ENCODE results near the gene BSND. TPM values are rescaled to one million over a fixed set of nuclear protein-coding genes. Genes with fewer than 3 reads are reported as not detected.
A peak's percentile ranks its signal among the peaks of the same experiment; 100 is the strongest.
"Not testable (repeated sequence)": the region's sequence is repeated elsewhere in the genome, so short reads cannot be mapped to it uniquely, and the experiment has no call there.

BSND gene
- total RNA-seq, 1 donor from 2014 or later, result not detected

GRCh38 chr1:55015731-55016620, 17.2 kb downstream of the BSND start:
- DNase-seq (ENCODE audit: low spot score), result no peak

- DNase-seq (ENCODE audit: low spot score), result no peak
Observed at GRCh38 chr1:55018395-55018794, 19.7 kb downstream of the BSND start.

DNA sequence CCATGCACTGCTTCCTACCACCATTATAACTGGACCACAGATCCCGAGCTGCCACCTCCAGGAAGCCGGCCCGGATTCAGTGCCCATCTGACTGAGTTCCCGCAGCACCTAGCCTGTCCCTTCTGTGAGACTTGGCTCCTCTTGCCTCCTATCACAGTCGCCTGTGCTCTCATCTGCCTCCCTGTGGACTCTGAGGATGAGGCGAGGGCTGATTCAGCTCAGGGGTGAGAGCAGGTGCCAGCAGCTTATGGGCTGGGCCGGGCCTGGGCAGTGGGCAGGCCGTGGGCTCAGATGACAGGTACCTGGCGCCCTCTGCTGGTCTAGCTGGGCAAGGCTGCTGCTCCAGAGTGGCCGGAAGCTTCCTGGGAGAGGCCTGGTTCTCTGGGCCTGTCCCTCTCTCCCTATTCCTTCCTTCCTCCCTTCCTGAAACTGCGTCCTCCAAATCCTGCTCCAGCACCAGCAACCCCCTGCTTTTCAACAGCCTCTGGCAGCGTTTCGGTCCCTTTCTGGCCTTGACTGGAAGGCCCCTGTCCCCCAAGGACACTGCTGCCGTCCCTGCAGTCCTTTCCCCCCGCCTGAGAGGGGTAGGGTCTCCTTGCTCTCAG, 23.3 kb downstream of the BSND start:
- peak; percentile 85 for DNase-seq (ENCODE audit: low spot score)

DNA sequence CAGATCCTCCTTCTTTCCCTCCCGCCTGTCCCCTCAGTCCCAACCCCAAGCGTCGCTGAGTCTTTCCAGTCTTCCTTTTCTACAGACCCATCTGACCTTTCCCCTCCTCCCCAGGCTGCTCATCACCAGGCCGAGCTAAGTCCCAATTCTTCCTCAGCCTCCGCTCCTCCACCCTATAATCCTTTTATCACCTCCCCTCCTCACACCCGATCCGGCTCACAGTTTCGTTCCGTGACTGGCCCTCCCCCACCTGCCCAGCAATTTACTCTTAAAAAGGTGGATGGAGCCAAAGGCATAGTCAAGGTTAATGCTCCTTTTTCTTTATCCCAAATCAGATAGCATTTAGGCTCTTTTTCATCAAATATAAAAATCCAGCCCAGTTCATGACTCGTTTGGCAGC, 25.4 kb downstream of the BSND start:
- DNase-seq (ENCODE audit: low spot score), result not testable (repeated sequence)

DNA sequence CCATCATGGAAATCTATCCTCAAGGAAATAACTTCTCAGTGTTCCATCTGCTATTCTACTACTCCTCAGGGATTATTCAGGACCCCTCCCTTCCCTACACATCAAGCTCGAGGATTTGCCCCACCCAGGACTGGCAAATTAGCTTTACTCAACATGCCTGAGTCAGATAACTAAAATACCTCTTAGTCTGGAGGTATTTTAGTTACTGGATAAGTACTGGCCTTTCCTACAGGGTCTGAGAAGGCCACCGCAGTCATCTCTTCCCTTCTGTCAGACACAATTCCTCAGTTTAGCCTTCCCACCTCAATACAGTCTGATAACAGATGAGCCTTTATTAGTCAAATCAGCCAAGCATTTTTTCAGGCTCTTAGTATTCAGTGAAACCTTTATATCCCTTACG, 27.9 kb downstream of the BSND start:
- DNase-seq (ENCODE audit: low spot score), result not testable (repeated sequence)

DNA sequence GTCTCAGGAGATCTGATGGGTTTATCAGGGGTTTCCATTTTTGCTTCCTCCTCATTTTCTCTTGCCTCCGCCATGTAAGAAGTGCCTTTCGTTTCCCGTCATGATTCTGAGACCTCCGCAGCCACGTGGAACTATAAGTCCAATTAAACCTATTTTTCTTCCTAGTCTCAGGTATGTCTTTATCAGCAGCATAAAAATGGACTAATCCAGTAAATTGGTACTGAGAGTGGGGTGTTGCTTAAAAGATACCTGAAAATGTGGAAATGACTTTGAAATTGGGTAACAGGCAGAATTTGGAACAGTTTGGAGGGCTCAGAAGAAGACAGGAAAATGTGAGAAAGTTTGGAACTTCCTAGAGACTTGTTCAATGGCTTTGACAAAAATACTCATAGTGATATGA, 32.4 kb downstream of the BSND start:
- DNase-seq (ENCODE audit: low spot score), result not testable (repeated sequence)

DNA sequence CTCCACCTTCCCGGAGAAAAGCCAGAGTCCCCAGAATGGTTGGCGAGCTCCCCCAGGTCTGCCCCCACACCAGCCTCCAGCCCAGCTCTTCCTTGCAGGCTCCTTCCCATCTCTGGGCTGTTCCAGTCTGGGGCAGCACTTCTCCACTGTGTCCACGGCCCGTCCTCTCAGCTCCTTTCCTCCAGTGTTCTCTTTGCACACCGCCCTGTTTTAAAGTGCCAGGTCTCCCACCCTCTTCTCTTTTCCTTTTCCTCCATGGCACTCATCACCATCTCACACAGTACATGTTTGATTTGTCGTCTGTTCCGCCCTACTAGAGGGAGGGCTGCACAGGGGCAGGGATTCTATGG, 34.5 kb downstream of the BSND start:
- no peak for DNase-seq (ENCODE audit: low spot score)

DNA sequence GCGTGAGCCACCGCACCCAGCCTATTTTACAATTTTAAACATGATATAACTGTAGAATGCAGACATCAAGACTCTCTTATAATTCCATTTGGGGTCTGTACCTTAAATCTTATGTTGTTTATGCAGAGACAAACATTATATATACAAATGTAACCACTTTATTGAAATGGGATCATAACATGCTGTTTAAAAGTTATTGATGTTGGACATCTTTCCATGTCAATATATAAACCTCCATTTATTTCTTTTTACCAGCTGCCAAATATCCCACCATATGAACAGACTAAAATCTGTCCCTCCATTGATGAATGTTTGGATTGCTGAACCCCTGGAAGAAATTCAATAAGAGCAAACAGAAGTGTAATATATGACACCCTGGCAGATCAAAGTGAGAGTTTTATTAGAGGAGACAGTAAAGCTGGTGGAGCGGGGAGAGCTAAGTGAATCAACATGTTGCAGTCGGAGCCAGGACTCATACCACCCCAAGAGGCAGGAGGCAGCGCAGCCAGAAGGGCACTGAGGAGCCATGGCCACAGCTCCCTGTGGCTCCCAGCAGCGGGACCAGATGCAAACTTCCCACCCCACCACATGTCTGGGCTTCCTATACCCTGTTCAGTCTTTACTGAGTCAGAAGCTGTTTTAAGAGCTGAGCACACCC, 35.9 kb downstream of the BSND start:
- DNase-seq (ENCODE audit: low spot score), result no peak

GRCh38 chr1:55035904-55036303, 37.2 kb downstream of the BSND start:
- no peak for DNase-seq (ENCODE audit: low spot score)

DNA sequence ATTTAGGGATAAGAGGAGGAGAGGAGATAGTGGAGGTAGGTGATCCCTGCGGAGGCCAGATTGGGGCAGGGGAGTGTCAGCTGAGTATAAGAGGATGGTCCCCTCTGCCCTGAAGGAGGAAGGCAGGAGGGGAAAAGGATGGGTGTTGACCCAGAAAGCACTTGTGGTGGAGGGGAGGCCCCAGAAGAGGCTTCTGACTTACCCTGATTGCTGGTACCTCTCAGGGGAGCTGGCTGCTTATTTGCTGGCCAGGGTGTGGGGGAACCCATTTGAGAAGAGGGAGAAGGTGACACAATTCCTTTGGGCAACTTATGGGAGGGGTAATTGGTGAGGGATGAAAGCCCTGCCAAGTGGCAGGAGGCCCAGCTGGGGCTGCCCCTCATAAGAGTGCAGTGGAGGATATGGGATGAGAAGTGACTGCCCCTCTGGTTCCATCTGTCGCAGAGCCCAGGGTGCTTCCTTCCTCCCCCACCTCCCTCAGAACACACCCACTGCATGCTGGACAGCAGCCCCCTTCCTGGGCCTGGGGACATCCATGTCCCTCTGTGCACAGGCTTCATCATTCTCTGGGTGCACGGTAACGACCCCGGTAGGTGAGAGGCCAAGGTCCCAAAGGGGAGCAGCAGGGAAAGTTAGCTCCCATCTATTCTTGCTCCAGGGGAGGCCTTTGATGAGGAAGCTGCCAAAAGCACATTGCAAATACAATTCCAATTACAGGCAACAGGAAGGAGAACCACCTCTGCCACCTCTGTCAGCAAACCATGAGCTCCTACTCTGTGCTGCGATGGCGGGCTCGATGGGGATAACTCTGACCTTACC, 39.2 kb downstream of the BSND start:
- no peak for DNase-seq (ENCODE audit: low spot score)

DNA sequence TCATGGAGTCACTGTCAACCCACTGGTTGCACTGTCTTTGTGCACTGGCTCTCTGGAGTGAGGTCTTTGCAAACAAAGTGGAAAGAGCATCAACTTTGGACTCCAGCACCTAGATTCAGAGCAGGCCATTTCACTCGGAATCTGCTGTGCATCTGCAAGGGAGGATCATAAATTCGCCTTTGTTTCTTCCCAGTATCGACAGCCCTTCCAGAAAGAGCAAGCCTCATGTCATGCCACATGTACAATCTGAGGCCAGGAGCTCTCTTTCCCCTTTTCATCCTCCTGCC, 39.8 kb downstream of the BSND start:
- no peak for DNase-seq (ENCODE audit: low spot score)

DNA sequence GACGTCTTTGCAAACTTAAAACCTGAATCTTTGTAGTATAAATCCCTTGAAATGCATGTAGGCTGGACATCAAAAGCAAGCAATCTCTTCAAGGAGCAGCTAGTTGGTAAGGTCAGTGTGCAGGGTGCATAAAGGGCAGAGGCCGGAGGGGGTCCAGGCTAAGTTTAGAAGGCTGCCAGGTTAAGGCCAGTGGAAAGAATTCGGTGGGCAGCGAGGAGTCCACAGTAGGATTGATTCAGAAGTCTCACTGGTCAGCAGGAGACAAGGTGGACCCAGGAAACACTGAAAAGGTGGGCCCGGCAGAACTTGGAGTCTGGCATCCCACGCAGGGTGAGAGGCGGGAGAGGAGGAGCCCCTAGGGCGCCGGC, 40.2 kb downstream of the BSND start:
- no peak for DNase-seq (ENCODE audit: low spot score)

GRCh38 chr1:55039342-55040082, 40.8 kb downstream of the BSND start, which contains the start of gene PCSK9:
PCSK9 (plus strand) TSS chr1:55039548; CDS start chr1:55039838, 290 bp downstream.
- DNase-seq (ENCODE audit: low spot score), result no peak

- DNase-seq (ENCODE audit: low spot score), result no peak
Observed at GRCh38 chr1:55040083-55040932, 41.6 kb downstream of the BSND start.

GRCh38 chr1:55040933-55041494, 42.3 kb downstream of the BSND start:
- no peak for DNase-seq (ENCODE audit: low spot score)

- no peak for DNase-seq (ENCODE audit: low spot score)
Observed at GRCh38 chr1:55041613-55042012, 42.9 kb downstream of the BSND start.

GRCh38 chr1:55043011-55043410, 44.3 kb downstream of the BSND start:
- DNase-seq (ENCODE audit: low spot score), result no peak

DNA sequence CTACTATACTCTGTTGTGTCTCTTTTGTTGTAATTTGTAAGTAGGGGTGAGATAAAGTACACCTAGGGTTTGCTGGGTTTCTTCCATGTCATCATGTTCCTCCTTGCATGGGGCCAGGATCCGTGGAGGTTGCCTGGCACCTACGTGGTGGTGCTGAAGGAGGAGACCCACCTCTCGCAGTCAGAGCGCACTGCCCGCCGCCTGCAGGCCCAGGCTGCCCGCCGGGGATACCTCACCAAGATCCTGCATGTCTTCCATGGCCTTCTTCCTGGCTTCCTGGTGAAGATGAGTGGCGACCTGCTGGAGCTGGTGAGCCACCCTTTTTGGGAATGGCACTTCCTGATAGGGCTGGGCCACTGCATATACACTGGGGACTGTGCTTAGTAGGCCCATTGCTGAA, 45.0 kb downstream of the BSND start:
- no peak for DNase-seq (ENCODE audit: low spot score)

- DNase-seq (ENCODE audit: low spot score), result no peak
Observed at GRCh38 chr1:55044617-55045397, 46.1 kb downstream of the BSND start.
